ENCODE measurements around the gene ESM1.

DNA sequence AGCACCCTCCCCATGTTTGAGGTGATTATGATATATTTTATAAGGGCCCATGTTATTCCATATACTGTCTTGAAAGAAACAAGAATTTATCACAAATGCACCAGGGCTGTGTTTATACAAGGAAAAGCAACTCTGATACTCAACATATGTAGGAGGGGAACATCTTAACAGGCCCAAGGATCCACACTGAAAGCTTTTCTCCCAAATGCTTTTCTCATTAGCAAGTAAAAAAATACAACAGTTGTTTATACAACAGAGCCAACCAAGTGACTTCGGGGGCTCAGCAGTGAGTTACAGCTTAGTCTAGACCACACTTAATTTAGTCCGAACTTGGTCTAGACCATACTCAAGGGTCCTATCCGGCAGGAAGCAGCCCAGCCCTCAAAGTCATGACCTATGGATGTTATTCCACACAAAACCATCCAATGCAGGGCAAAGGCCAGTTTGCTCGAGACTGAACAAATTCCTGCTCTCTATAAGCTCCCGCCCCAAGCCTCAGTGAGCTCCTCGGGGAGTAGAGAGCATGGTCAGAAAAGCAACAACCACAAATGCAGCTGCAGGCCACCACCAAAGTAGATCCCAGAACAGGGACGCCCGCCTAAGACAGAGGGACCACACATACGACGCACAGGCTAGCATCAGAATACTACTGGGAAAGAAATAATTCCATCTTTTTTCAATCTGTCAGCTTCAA is 45.4 kb upstream of the ESM1 start:
- TF ChIP-seq POLR2AphosphoS5 (IDR thresholded peaks at IDR 0.05) = no peak
- TF ChIP-seq, protein P1, sequence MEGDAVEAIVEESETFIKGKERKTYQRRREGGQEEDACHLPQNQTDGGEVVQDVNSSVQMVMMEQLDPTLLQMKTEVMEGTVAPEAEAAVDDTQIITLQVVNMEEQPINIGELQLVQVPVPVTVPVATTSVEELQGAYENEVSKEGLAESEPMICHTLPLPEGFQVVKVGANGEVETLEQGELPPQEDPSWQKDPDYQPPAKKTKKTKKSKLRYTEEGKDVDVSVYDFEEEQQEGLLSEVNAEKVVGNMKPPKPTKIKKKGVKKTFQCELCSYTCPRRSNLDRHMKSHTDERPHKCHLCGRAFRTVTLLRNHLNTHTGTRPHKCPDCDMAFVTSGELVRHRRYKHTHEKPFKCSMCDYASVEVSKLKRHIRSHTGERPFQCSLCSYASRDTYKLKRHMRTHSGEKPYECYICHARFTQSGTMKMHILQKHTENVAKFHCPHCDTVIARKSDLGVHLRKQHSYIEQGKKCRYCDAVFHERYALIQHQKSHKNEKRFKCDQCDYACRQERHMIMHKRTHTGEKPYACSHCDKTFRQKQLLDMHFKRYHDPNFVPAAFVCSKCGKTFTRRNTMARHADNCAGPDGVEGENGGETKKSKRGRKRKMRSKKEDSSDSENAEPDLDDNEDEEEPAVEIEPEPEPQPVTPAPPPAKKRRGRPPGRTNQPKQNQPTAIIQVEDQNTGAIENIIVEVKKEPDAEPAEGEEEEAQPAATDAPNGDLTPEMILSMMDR (IDR thresholded peaks at IDR 0.05) = no peak
- TF ChIP-seq POLR2A (IDR thresholded peaks at IDR 0.05; ENCODE audit: low read depth) = no peak

All from esophagus muscularis mucosa (tissue), 3 donors.